ENCODE results near the gene BMP6.

BMP6 gene

DNA sequence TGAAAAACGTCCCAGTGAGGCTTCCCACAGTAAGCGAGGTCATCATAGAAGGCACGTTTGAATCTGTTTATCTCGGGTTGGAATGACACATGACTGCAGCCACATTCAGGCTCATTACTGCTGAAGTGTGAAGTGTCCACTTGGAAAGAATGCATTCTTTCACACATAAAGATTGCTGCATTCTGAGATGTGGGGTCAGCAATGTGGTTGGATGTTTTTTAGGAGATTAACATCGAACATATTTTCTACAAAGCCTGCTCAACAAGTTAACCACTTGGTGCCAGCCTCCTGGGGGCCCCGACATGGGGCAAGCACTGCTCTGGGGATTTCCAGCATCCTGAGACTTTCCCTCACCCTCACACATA lies 79.9 kb downstream of the BMP6 start:
- H3K27ac ChIP-seq, result no peak overlapping the region
- TF ChIP-seq ZFX (IDR thresholded peaks at IDR 0.05) (no peak), CTCF (conservative IDR thresholded peaks at IDR 0.05) (no peak)

DNA sequence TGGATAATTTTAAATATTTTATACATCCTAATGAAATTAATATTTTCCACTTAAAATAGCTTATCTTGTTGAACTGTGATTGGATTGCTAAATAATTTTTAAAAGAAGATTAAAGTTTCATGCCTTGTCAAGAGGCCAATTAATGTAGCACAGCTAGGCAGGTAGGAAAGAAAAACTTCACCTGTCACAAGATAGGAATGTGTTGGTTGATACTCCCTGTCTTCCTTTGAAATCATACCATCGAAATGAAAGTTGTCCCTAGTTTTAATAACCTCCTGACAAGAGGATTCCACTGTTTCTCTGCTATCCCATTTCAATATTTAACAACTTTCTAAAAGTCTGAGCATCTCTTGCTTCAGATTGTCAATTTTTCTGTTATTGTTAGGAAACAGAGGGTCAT lies 80.8 kb downstream of the BMP6 start:
- no peak for TF ChIP-seq CTCF (conservative IDR thresholded peaks at IDR 0.05)
- no peak overlapping the region for H3K27ac ChIP-seq

DNA sequence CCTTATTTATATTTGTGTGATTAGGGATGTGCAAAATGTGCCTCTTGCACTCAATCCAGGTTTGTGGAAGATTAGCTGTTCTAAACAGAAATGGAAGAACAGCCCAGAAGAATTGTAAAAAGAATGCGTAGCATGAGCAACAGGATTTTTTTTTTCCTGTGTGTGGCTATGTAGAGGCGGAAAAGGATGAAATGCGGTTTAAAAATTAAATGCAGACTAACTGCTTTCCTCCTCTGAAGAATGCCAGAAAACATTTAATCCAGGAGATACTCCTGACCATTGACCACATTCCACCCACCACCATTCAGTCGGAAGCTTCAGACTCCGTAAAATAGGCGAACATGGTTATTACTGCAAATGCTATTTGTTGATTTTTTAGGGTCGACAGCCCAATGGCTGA lies 83.4 kb downstream of the BMP6 start:
- TF ChIP-seq ZFX (IDR thresholded peaks at IDR 0.05) (no peak), CTCF (conservative IDR thresholded peaks at IDR 0.05) (no peak)
- H3K27ac ChIP-seq, result no peak overlapping the region

DNA sequence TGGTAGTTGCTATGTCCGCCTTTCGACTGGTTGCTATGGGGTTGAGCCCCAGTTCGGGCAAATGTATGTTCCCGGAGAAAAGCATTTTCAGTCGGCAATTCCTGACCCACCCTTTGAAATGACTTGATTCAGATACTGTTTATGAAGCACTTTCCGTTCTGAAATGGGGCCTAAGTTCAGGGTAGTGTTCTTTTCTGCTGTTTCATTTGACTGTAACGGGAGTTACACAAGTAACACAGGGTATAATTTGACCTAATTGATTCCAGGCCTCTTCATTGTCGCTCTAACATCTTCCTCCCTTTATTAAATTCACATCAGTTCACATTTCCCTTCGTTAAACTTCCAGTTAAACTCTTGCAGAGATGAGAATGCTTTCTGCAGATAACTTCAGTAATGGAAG lies 85.5 kb downstream of the BMP6 start:
- TF ChIP-seq ZFX (IDR thresholded peaks at IDR 0.05) (no peak), CTCF (conservative IDR thresholded peaks at IDR 0.05) (no peak)
- H3K27ac ChIP-seq, result no peak overlapping the region

DNA sequence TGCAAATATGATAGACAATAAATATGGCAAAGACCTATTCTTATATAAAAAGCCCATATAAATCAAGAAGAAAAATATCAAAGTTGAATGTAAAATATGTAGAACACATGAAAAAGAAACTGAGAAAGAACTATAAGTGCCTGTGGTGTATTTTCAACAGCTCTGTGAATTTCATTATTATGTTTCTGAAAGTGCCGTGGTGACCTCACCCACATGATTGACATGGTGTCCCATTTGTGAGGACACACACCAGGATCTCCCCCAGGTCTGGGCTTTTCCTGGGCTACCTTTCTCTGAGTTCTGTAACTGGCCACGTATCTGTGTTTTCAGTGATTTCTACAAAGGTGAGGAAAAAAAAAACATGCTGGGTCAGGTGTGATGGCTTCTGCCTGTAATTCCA lies 86.7 kb downstream of the BMP6 start:
- H3K27ac ChIP-seq, result no peak overlapping the region
- TF ChIP-seq ZFX (IDR thresholded peaks at IDR 0.05) (no peak), CTCF (conservative IDR thresholded peaks at IDR 0.05) (no peak)

DNA sequence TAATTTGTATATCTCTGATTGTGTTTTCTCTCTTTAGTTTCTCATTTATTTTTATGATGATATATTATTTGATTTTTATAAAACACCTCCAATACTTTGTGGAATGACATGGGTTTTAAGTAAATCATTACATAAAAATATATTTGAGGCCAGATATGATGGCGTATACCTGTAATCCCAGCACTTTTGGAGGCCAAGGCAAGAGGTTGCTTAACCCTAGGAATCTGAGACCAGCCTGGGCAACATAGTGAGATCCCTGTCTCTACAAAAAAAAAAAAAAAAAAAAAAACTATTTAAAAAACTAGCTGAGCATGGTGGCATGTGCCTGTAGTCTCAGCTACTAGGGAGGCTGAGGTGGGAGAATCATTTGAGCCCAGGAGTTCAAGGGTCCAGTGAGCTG lies 87.3 kb downstream of the BMP6 start:
- TF ChIP-seq ZFX (IDR thresholded peaks at IDR 0.05) (no peak), CTCF (conservative IDR thresholded peaks at IDR 0.05) (no peak)
- H3K27ac ChIP-seq, result no peak overlapping the region

- TF ChIP-seq ZFX (IDR thresholded peaks at IDR 0.05) (no peak), CTCF (conservative IDR thresholded peaks at IDR 0.05) (no peak; the same call in 1 of the 2 replicates)
- no peak overlapping the region for H3K27ac ChIP-seq
Measured at GRCh38 chr6:7813704-7814103, 87.8 kb downstream of the BMP6 start.

All from C4-2B (cell line).